ENCODE measurements around the gene NBAS. TPM values are rescaled to one million over a fixed set of nuclear protein-coding genes. Genes with fewer than 3 reads are reported as not detected.
"Not testable (repeated sequence)": the region's sequence is repeated elsewhere in the genome, so short reads cannot be mapped to it uniquely, and the experiment has no call there.

The NBAS gene
- total RNA-seq, 1 donor from 2014 or later = 61.6 TPM

GRCh38 chr2:15532996-15533395 lies 28.1 kb downstream of the NBAS start:
- no peak for DNase-seq (ENCODE audit: low read depth, low spot score)
- no peaks in the 10 kb centered on the region for H3K27me3 Mint-ChIP-seq (ENCODE audit: low read depth)
- H3K9me3 Mint-ChIP-seq = peaks cover under 1% of the 10 kb centered on the region
- TF ChIP-seq CTCF (conservative IDR thresholded peaks at IDR 0.05) = no peak
- H3K27ac Mint-ChIP-seq (ENCODE audit: unreplicated experiment) = no peak overlapping the region
- H3K36me3 Mint-ChIP-seq (ENCODE audit: low read depth) = peaks cover 16% of the 10 kb centered on the region
- H3K4me1 Mint-ChIP-seq = no peaks in the 10 kb centered on the region
- H3K4me3 Mint-ChIP-seq = no peak overlapping the region

GRCh38 chr2:15531095-15531854 lies 29.9 kb downstream of the NBAS start:
- no peaks in the 10 kb centered on the region for H3K27me3 Mint-ChIP-seq (ENCODE audit: low read depth)
- no peak for TF ChIP-seq CTCF (conservative IDR thresholded peaks at IDR 0.05)
- no peak for DNase-seq (ENCODE audit: low read depth, low spot score)
- H3K27ac Mint-ChIP-seq (ENCODE audit: unreplicated experiment) = no peak overlapping the region
- H3K9me3 Mint-ChIP-seq = peaks cover 3% of the 10 kb centered on the region
- H3K4me1 Mint-ChIP-seq = no peaks in the 10 kb centered on the region
- peaks cover 20% of the 10 kb centered on the region for H3K36me3 Mint-ChIP-seq (ENCODE audit: low read depth)
- H3K4me3 Mint-ChIP-seq = no peak overlapping the region

GRCh38 chr2:15527074-15527739 lies 33.9 kb downstream of the NBAS start:
- Mint-ChIP-seq H3K4me3 (no peak overlapping the region), H3K36me3 (ENCODE audit: low read depth) (peaks cover 27% of the 10 kb centered on the region), H3K27me3 (ENCODE audit: low read depth) (no peaks in the 10 kb centered on the region)

GRCh38 chr2:15521641-15522181 lies 39.4 kb downstream of the NBAS start:
- Mint-ChIP-seq H3K4me1 (peaks cover 8% of the 10 kb centered on the region), H3K4me3 (no peak overlapping the region), H3K27me3 (ENCODE audit: low read depth) (no peaks in the 10 kb centered on the region), H3K9me3 (no peaks in the 10 kb centered on the region), H3K27ac (ENCODE audit: unreplicated experiment) (no peak overlapping the region), H3K36me3 (ENCODE audit: low read depth) (peaks cover 11% of the 10 kb centered on the region)
- no peak for DNase-seq (ENCODE audit: low read depth, low spot score)
- TF ChIP-seq CTCF (conservative IDR thresholded peaks at IDR 0.05) = no peak

More at GRCh38 chr2:15527074-15527739, 33.9 kb downstream of the NBAS start:
- no peak for TF ChIP-seq CTCF (conservative IDR thresholded peaks at IDR 0.05)
- DNase-seq (ENCODE audit: low read depth, low spot score) = no peak
- Mint-ChIP-seq H3K27ac (ENCODE audit: unreplicated experiment) (no peak overlapping the region), H3K9me3 (peaks cover 3% of the 10 kb centered on the region), H3K4me1 (peaks cover 2% of the 10 kb centered on the region)

GRCh38 chr2:15520346-15520745 lies 40.8 kb downstream of the NBAS start:
- H3K9me3 Mint-ChIP-seq = no peaks in the 10 kb centered on the region
- no peak overlapping the region for H3K4me3 Mint-ChIP-seq
- no peak for TF ChIP-seq CTCF (conservative IDR thresholded peaks at IDR 0.05)
- no peak for DNase-seq (ENCODE audit: low read depth, low spot score)
- no peaks in the 10 kb centered on the region for H3K27me3 Mint-ChIP-seq (ENCODE audit: low read depth)
- H3K36me3 Mint-ChIP-seq (ENCODE audit: low read depth) = peaks cover 12% of the 10 kb centered on the region
- no peak overlapping the region for H3K27ac Mint-ChIP-seq (ENCODE audit: unreplicated experiment)
- H3K4me1 Mint-ChIP-seq = peaks cover 8% of the 10 kb centered on the region

GRCh38 chr2:15518759-15519158 lies 42.4 kb downstream of the NBAS start:
- not testable (repeated sequence) for DNase-seq (ENCODE audit: low read depth, low spot score); H3K4me1 Mint-ChIP-seq; H3K27ac Mint-ChIP-seq (ENCODE audit: unreplicated experiment); H3K9me3 Mint-ChIP-seq; H3K4me3 Mint-ChIP-seq; H3K27me3 Mint-ChIP-seq (ENCODE audit: low read depth); H3K36me3 Mint-ChIP-seq (ENCODE audit: low read depth)
